GM23338 (cell line): ENCODE data around the gene IWS1.

ENCODE experiments used
- EZH2 ChIP-seq: fragments of 200-600 bp; sonication (generic); IDR thresholded peaks from one replicate; pipeline ENCODE4 v1.8.0; 2017; ENCODE audit warnings: antibody characterized with exemption, mild to moderate bottlenecking, low read depth; ENCODE audit not compliant: unreplicated experiment
- EZH2phosphoT487 ChIP-seq: fragments of 200-600 bp; sonication (generic); IDR thresholded peaks from one replicate; pipeline ENCODE4 v1.8.1; 2018; ENCODE audit warnings: antibody characterized with exemption; ENCODE audit not compliant: unreplicated experiment
- JUNB ChIP-seq: IDR thresholded peaks from one replicate; pipeline ENCODE4 v1.6.1; 2016; ENCODE audit warnings: antibody characterized with exemption; ENCODE audit not compliant: unreplicated experiment
- POLR2AphosphoS5 ChIP-seq: IDR thresholded peaks from 2 replicates; pipeline ENCODE4 v1.6.1; 2016; ENCODE audit warnings: antibody characterized with exemption, low read depth
- ZNF114 ChIP-seq: fragments of 250-450 bp; sonication (Bioruptor Pico); IDR thresholded peaks from 2 replicates; pipeline ENCODE4 v1.5.0; 2020; ENCODE audit warnings: mild to moderate bottlenecking, moderate library complexity
- TF ChIP-seq, protein P1 (sequence below), 2 experiments: fragments of 200-600 bp in 1 of 2; sonication (generic) in 1 of 2; conservative IDR thresholded peaks; 2 replicates each; pipeline versions ENCODE4 v1.5.1 to v1.6.1; 2016 to 2017; ENCODE audit warnings: antibody characterized with exemption in 2 of 2, low read depth in 2 of 2, mild to moderate bottlenecking in 2 of 2, moderate library complexity in 1 of 2
- TF ChIP-seq, protein P2 (sequence below): IDR thresholded peaks from 2 replicates; pipeline ENCODE4 v1.6.1; 2016; ENCODE audit warnings: antibody characterized with exemption
- TF ChIP-seq, protein P3 (sequence below): IDR thresholded peaks from one replicate; pipeline ENCODE4 v1.6.1; 2018; ENCODE audit warnings: antibody characterized with exemption; ENCODE audit not compliant: unreplicated experiment

DNA sequence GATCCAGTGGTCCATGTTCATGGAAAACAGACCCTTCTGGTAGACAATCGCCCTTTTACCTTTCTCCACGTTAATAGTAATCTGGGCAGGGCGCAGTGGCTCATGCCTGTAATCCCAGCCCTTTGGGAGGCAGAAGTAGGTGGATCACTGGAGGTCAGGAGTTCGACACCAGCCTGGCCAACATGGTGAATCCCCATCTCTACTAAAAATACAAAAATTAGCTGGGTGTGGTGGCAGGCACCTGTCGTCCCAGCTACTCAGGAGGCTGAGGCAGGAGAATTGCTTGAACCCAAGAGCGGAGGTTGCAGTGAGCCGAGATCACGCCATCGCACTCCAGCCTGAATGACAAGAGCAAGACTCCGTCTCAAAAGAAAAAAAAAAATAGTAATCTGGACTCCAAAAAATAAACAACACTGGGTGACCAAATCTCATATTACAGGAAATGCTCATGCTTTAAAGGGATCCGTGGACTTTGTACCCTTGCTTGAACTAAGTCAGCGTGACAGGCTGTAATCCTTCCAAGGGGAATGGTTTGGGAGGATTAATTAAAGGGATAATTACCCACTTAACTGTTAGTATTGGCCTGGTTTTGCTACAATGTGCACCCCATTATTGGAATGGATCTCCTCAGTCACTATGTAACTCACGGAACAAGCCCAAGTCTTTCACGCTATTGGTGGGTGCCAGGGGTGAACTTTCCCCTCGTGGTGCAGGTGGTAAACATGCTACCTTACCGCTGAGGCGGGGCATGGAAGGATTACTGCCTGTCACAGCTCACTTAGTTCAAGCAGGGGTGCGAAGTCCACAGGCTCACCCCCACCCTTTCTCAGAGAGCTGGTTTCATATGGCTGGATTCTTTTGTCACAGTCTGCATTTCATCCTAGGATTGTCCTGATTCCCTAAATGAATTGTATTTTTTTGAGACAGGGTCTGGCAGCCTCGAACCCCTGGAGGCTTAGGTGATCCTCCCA lies 71.4 kb downstream of the IWS1 start:
- TF ChIP-seq, protein P1, sequence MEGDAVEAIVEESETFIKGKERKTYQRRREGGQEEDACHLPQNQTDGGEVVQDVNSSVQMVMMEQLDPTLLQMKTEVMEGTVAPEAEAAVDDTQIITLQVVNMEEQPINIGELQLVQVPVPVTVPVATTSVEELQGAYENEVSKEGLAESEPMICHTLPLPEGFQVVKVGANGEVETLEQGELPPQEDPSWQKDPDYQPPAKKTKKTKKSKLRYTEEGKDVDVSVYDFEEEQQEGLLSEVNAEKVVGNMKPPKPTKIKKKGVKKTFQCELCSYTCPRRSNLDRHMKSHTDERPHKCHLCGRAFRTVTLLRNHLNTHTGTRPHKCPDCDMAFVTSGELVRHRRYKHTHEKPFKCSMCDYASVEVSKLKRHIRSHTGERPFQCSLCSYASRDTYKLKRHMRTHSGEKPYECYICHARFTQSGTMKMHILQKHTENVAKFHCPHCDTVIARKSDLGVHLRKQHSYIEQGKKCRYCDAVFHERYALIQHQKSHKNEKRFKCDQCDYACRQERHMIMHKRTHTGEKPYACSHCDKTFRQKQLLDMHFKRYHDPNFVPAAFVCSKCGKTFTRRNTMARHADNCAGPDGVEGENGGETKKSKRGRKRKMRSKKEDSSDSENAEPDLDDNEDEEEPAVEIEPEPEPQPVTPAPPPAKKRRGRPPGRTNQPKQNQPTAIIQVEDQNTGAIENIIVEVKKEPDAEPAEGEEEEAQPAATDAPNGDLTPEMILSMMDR (conservative IDR thresholded peaks at IDR 0.05; ENCODE audit: low read depth in 2 of 2): no peak
- TF ChIP-seq, protein P2, sequence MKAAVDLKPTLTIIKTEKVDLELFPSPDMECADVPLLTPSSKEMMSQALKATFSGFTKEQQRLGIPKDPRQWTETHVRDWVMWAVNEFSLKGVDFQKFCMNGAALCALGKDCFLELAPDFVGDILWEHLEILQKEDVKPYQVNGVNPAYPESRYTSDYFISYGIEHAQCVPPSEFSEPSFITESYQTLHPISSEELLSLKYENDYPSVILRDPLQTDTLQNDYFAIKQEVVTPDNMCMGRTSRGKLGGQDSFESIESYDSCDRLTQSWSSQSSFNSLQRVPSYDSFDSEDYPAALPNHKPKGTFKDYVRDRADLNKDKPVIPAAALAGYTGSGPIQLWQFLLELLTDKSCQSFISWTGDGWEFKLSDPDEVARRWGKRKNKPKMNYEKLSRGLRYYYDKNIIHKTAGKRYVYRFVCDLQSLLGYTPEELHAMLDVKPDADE: no peak
- TF ChIP-seq EZH2: no peak
- TF ChIP-seq, protein P3, sequence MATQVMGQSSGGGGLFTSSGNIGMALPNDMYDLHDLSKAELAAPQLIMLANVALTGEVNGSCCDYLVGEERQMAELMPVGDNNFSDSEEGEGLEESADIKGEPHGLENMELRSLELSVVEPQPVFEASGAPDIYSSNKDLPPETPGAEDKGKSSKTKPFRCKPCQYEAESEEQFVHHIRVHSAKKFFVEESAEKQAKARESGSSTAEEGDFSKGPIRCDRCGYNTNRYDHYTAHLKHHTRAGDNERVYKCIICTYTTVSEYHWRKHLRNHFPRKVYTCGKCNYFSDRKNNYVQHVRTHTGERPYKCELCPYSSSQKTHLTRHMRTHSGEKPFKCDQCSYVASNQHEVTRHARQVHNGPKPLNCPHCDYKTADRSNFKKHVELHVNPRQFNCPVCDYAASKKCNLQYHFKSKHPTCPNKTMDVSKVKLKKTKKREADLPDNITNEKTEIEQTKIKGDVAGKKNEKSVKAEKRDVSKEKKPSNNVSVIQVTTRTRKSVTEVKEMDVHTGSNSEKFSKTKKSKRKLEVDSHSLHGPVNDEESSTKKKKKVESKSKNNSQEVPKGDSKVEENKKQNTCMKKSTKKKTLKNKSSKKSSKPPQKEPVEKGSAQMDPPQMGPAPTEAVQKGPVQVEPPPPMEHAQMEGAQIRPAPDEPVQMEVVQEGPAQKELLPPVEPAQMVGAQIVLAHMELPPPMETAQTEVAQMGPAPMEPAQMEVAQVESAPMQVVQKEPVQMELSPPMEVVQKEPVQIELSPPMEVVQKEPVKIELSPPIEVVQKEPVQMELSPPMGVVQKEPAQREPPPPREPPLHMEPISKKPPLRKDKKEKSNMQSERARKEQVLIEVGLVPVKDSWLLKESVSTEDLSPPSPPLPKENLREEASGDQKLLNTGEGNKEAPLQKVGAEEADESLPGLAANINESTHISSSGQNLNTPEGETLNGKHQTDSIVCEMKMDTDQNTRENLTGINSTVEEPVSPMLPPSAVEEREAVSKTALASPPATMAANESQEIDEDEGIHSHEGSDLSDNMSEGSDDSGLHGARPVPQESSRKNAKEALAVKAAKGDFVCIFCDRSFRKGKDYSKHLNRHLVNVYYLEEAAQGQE: no peak
- no peak for TF ChIP-seq POLR2AphosphoS5
- no peak for TF ChIP-seq JUNB
- TF ChIP-seq EZH2phosphoT487: no peak
- no peak for TF ChIP-seq ZNF114 (CRISPR knock-in tag)
